DMS53 (cell line): Measurements from ENCODE around the gene NRIP3.
A peak's percentile ranks its signal among the peaks of the same experiment; 100 is the strongest.
"Not testable (repeated sequence)": the region's sequence is repeated elsewhere in the genome, so short reads cannot be mapped to it uniquely, and the experiment has no call there.

Experiments
- DNase-seq: peaks from one replicate; lab custom pipeline; 2025; lab: John Stamatoyannopoulos, UW

NRIP3 gene

GRCh38 chr11:9015677-9016076 is 11.9 kb upstream of the NRIP3 start:
- peak; percentile 90 for DNase-seq

- no peak for DNase-seq
These were observed 11.0 kb upstream of the NRIP3 start for GRCh38 chr11:9014826-9015225.

GRCh38 chr11:9013373-9013772 is 9.6 kb upstream of the NRIP3 start:
- DNase-seq: no peak

GRCh38 chr11:9009538-9009937 is 5.7 kb upstream of the NRIP3 start:
- DNase-seq: not testable (repeated sequence)

GRCh38 chr11:9008661-9009060 is 4.9 kb upstream of the NRIP3 start:
- no peak for DNase-seq

GRCh38 chr11:9008011-9008550 is 4.3 kb upstream of the NRIP3 start:
- no peak for DNase-seq

GRCh38 chr11:9005087-9005486 is 1.3 kb upstream of the NRIP3 start:
- no peak for DNase-seq

GRCh38 chr11:9004183-9004926 is 554 bp upstream of the NRIP3 start:
- DNase-seq: peak; percentile 81

- peak; percentile 49 for DNase-seq
These were observed 755 bp downstream of the NRIP3 start for GRCh38 chr11:9002920-9003572.

GRCh38 chr11:9001736-9002135 is 2.1 kb downstream of the NRIP3 start:
- DNase-seq: no peak

GRCh38 chr11:8998017-8998416 is 5.8 kb downstream of the NRIP3 start:
- no peak for DNase-seq

GRCh38 chr11:8997451-8997850 is 6.3 kb downstream of the NRIP3 start:
- DNase-seq: no peak

GRCh38 chr11:8989453-8989852 is 14.3 kb downstream of the NRIP3 start:
- DNase-seq: no peak

GRCh38 chr11:8988329-8989234 is 15.2 kb downstream of the NRIP3 start:
- DNase-seq: no peak

- no peak for DNase-seq
These were observed 16.4 kb downstream of the NRIP3 start for GRCh38 chr11:8987446-8987845.

GRCh38 chr11:8986772-8987171 is 17.0 kb downstream of the NRIP3 start:
- not testable (repeated sequence) for DNase-seq

- no peak for DNase-seq
These were observed 18.3 kb downstream of the NRIP3 start for GRCh38 chr11:8985462-8985861.

GRCh38 chr11:8983552-8983951 is 20.2 kb downstream of the NRIP3 start:
- DNase-seq: no peak

- no peak for DNase-seq
These were observed 23.3 kb downstream of the NRIP3 start for GRCh38 chr11:8980485-8980884.

GRCh38 chr11:8979365-8979764 is 24.4 kb downstream of the NRIP3 start:
- DNase-seq: not testable (repeated sequence)

- DNase-seq: no peak
These were observed 30.7 kb downstream of the NRIP3 start for GRCh38 chr11:8973121-8973520.

- no peak for DNase-seq
These were observed 31.9 kb downstream of the NRIP3 start for GRCh38 chr11:8971924-8972316.
